HCEC 1CT (cell line): Measurements from ENCODE around the gene BCAS3.

Experiments used
- DNase-seq: peaks from one replicate; pipeline ENCODE4 v3.0.0-alpha.2; 2017

BCAS3 gene

DNA sequence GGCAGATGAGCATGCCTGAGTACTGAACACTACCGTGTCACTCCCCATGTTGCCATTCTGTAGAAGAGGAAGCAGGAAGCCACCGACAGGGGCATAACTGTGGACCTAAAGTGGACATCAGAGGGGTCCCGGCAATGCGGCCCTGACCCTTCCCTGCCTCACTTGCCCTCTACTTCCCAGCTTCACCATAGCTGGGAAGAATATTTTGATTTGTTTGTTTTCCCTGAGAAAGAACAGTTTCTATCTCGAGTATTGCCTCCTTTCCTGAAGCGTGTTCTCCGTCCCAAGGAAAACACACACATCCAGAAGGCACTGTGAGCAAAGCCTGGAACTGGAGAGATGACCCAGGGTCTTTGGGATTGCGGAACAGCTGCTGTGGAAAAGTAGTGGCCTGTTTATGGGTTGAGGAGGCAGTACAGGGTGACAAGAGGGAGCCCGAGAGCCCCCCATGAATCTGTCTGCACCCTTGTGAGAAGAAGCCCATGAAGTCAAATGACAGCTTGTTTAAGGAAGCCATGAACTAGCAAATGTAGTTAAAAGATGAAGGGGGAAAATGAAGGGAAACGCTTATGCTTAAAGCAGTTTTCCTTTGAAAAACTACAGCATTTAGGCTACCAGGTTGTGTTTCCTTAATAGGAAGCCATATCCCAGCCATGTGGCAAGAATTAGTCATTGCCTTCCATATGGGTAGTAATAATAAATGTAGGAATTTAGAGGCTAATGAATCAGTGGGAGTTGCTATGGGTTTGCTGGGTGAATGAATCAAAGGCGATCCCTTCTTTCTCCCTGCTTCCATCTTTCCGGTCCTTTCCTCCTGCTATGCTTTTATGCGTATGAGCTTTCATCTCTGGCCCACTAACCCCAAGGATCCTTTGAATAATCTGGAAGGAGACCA is 632.0 kb downstream of the BCAS3 start:
- DNase-seq = peak; percentile 94

DNA sequence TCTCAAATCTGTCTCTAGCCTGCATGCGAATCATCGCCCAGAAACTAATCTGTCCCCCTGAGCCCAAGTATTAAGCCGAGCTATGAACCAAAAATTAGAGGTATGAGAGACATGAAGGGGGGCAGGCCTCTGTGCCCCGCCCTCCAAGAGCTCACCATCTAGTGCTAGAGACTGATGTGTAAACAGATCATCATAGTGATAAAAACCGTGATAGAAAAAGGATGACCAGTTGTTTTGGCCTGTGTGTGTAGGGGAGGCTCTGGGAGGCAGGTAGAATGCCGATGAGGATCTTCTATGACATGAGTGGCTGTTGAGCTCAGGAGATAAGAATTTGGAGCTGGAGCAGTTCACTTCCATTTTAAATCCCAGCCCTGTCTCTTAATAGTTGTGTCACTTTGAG is 632.9 kb downstream of the BCAS3 start:
- DNase-seq = peak; percentile 37

DNA sequence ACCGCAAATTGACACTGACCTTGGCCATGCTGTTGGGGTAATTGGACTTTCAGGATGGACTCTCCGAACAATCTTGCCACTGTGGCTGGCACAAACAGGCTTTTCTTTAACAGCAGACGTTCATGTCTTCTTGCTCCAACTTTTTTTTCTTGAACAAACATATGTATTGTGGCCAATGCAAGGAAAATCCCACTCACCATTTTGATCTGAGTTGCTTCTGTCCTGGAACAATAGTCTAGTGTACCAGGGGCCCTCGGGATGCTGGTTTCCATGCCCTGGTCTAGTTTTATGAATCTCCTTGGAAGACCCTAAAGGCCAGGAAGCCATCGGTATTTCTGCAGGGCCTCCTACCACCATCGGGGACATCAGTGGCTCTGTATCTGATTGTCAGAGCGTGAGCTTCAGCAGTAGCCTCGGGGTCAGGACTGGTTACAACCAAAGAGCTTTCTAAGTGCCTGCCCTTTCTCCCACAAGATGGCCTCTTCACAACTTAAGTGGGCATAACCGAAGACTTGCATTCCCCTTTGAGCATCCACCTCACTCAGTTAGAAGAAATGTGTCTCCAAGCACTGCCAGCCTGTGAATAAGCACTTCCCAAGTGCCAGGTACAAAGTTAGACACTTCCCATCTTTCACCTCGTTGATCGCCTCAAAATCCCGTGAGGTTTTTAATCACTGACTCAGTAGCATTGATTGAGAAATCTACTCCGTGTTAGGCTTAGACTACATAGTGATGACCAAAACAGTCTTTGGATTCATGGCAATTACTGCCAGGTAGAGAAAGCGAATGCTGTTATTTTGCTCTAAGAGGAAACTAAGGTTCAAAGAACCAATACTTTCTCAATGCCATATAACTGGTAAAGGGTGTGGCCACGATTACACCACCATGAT is 635.0 kb downstream of the BCAS3 start:
- no peak for DNase-seq

- no peak for DNase-seq
These were observed 636.0 kb downstream of the BCAS3 start for GRCh38 chr17:61313461-61314326.

- no peak for DNase-seq
These were observed 636.9 kb downstream of the BCAS3 start for GRCh38 chr17:61314368-61315078.

DNA sequence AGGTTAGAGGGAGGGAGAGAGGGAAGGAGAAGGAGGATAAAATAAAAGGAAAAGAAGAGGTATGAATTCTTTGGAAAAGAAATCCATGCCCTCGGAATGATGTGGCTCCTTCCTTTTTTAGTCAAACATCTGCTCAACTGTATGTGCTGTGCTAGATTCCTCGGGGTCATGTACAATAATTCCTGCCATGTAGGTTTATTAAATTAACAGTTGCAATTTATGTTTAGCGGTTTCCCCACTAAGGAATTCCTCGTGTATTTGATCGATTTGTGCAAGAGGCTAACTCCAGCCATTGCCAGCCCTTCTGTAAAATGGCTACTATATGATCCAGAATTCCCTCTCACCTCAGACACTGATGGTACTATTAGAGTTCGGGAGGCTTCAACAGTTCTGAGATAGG is 639.0 kb downstream of the BCAS3 start:
- no peak for DNase-seq

- DNase-seq = no peak
These were observed 640.1 kb downstream of the BCAS3 start for GRCh38 chr17:61317779-61318178.

DNA sequence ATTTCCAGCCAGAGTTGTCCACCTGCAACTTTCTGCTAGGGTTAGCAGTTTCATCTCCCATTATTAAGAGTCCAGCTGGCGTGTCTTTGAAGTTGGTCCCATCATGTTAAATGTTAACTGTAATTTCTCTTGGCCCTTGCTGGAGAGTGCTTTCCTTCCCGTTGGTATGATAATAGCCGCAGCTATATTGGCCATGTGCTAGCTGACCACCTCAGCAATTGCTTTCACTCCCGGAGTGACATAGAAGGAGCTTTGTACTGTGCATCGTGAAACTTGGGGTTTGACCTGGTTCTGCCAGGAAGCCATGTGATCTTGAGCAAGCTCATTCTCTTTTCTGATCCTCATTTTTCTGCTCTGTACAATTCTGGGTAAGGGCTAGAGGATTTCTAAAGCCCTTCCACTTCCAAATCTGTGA is 641.0 kb downstream of the BCAS3 start:
- DNase-seq = no peak

GRCh38 chr17:61321344-61321743 is 643.7 kb downstream of the BCAS3 start:
- no peak for DNase-seq

GRCh38 chr17:61322325-61323002 is 644.8 kb downstream of the BCAS3 start:
- DNase-seq = no peak

DNA sequence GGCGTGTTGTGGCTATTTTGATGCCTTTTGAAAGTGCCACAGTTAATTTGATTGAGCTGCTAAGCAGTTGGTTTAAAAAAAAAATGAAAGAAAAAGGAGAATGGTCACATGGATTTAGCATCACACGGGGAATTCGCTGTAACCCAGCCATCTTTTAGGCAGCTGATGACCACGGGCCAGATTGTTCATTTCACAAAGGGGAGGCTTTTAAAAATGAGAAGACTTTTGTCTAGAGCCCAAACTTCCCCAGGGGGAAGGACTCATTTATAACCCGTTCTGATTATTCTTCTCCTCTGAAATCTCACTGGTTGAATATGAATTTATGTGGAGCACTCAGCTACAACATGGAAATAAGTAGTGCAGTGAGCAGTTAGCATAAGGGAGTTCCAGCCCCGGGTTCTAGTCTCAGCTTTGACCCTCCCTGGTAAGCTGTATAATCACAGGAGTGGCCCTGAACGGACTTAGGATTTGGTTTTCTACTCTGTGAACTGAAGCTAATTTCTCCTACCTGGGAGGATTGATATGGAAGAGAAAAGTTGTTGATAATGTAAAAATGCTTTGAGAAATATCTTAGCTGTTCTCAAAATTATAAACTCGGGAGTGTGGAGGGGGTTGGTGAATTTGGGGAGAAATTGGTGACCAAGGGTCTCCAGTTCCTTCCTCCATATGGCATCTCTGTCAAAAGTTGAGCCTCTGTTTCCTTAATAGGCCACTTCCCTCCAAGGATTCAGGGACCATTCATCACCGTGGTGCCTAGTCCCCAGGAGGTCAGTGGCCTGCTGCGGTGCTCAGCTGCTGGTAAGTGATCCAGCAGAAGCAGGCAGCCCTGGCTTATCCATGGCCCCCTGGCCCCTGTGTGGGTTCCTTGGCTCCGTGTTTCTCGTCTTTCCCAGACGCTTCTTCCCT is 645.6 kb downstream of the BCAS3 start:
- DNase-seq = no peak

- peak; percentile 85 for DNase-seq
These were observed 646.5 kb downstream of the BCAS3 start for GRCh38 chr17:61323909-61324868.

DNA sequence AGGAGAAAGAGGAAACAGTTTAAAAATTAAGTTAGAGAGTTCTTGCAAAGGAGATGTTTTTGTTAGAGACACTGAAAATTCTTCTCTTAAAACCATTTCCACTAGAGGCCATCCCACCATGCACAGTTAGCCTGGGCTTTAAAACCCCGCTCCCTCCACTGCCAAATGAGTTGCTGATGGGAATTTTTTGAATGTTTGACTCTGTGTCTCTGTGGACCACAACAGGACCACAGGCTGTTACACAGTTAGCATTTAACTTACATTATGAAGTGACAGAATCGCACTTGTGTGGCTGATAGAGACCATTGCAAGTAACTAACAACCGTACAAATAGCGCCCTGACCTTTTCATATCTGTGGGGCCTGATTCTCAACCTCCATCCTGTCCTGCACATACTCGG is 647.3 kb downstream of the BCAS3 start:
- no peak for DNase-seq

DNA sequence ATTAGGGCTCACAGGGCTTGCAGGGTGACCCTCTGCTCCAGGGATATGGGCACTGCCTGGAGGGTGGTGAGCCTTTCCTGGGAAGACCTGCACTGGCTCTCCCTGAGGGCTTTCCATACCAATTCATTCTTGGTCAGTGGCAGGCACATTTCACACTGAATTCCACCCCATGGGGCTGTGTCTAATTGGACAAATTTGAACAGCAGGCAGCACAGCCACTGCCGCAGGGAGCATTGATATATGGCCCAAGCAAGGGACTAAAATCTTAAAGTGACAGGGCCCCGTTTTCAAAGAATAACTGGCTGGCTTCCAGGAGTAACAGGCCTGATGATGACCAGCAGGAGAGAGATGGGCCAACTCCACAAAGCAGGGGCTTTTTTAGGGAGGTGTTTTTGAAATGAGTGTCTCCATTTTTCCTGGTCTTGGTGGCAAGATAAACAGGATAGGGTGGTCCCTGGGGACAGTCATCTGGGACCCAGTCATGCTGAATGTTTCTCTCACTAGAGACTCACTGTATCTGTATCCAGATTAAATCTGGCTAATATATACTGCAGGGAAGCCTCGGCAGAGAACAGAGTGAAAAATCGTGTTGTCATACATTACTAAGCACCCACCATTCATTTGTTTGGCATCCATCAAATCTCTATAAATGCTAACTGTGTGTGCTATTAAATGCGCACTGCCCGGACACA is 647.9 kb downstream of the BCAS3 start:
- peak; percentile 82 for DNase-seq

DNA sequence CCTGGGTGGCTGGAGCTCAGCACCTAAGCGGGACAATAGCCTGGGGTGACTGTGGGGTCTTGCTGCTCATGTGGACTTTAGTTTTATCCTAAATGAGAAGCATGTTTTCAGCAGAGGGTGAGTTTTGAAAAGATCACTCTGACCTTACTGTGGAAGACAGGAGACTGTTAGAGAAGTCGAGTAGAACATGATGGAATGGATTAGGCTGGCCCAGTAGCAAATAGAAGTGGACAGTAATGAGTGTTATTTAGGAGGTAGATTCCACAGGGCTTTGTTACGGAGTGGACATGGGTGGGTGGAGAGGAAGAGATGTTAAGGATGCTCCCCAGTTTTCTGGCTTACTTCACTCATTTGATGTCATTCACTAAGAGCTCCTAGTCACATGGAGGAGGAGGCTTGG is 648.7 kb downstream of the BCAS3 start:
- no peak for DNase-seq

- DNase-seq = no peak
These were observed 650.7 kb downstream of the BCAS3 start for GRCh38 chr17:61328351-61328750.

GRCh38 chr17:61330174-61331150 is 652.8 kb downstream of the BCAS3 start:
- DNase-seq = no peak
